RWPE1 (cell line): ENCODE measurements around the gene COL21A1.

Experiments
- CTCF ChIA-PET: fragments of 350-600 bp; sonication (Branson Sonifier 250); formaldehyde crosslinking; extraction: SDS; loops from one replicate; lab custom pipeline; 2021; lab: Yijun Ruan, JAX
- POLR2A ChIA-PET: fragments of 400-600 bp; formaldehyde crosslinking; extraction: SDS; loops from one replicate; lab custom pipeline; 2020; ENCODE audit warnings: antibody characterized with exemption; ENCODE audit not compliant: low non-redundant PET; lab: Yijun Ruan, JAX
- DNase-seq: peaks from one replicate; pipeline ENCODE4 v3.0.0; 2012; ENCODE audit warnings: low spot score
- H3K27ac ChIP-seq: fragments of 450-650 bp; 2 replicates; pipeline ENCODE4 v1.5.1; 2017
- CTCF ChIP-seq: fragments of 450-650 bp; conservative IDR thresholded peaks from 2 replicates; pipeline ENCODE4 v1.5.1; 2017; ENCODE audit warnings: low read depth, mild to moderate bottlenecking

COL21A1 gene

GRCh38 chr6:56087421-56087820 lies 160.0 kb downstream of the COL21A1 start:
- DNase-seq = no peak
- CTCF ChIA-PET = no interaction called here
- TF ChIP-seq CTCF = no peak
- H3K27ac ChIP-seq = no peak overlapping the region
- POLR2A ChIA-PET = no interaction called here

- POLR2A ChIA-PET = no interaction called here
- CTCF ChIA-PET = no interaction called here
- no peak overlapping the region for H3K27ac ChIP-seq
- TF ChIP-seq CTCF = no peak
- no peak for DNase-seq
Observed at GRCh38 chr6:56079751-56080540, 167.4 kb downstream of the COL21A1 start.

GRCh38 chr6:56076033-56076432 lies 171.3 kb downstream of the COL21A1 start:
- no peak for DNase-seq
- ChIA-PET CTCF (no interaction called here), POLR2A (no interaction called here)
- no peak for TF ChIP-seq CTCF
- H3K27ac ChIP-seq = no peak overlapping the region

- TF ChIP-seq CTCF = no peak
- H3K27ac ChIP-seq = no peak overlapping the region
- ChIA-PET POLR2A (no interaction called here), CTCF (interaction anchor here (0.8 kb wide), 1 partner anchor 630 kb away, joined by 5 read pairs; no protein-coding TSS in a partner anchor)
- DNase-seq = no peak
Observed at GRCh38 chr6:56073761-56074160, 173.6 kb downstream of the COL21A1 start.

- no peak for TF ChIP-seq CTCF
- POLR2A ChIA-PET = no interaction called here
- no peak overlapping the region for H3K27ac ChIP-seq
- CTCF ChIA-PET = interaction anchor here (0.6 to 0.8 kb wide), 2 partner anchors 242 to 630 kb away, joined by 3 to 5 read pairs; no protein-coding TSS in a partner anchor
- no peak for DNase-seq
Observed at GRCh38 chr6:56073315-56073714, 174.1 kb downstream of the COL21A1 start.

- no peak for DNase-seq
- CTCF ChIA-PET = interaction anchor here (0.6 kb wide), 1 partner anchor 242 kb away, joined by 3 read pairs; no protein-coding TSS in a partner anchor
- no peak overlapping the region for H3K27ac ChIP-seq
- TF ChIP-seq CTCF = no peak
- POLR2A ChIA-PET = no interaction called here
Observed at GRCh38 chr6:56072856-56073255, 174.5 kb downstream of the COL21A1 start.
